ENCODE data around the gene TMEM243.
A peak's percentile ranks its signal among the peaks of the same experiment; 100 is the strongest.

Gene TMEM243

DNA sequence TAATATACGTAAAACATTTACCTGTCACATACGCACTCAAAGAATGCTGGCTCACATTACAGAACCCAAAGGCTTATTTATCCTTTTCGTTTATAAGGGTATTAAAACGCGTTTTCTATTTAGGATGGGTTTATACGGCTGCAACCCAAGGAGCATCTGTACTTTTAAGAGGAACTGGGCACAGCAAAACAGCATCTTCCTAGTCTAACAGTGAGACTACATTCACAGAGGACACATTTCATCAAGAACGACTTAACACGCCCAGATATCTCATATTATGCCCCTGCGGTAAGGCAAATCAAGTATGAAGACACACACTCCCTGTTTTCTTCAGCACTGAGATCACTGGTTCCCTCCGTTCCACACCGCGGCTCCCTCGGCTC lies 67.8 kb downstream of the TMEM243 start:
- Histone ChIP-seq H3K27me3 (ENCODE audit: control insufficient read depth, insufficient read depth, low read length) (no peaks in the 10 kb centered on the region), H3K27ac (peak overlapping the region; percentile 97), H3K9ac (peak overlapping the region; percentile 21), H3K79me2 (peaks cover 14% of the 10 kb centered on the region), H3K36me3 (ENCODE audit: control insufficient read depth, insufficient read depth, low read length) (no peaks in the 10 kb centered on the region), H3K4me2 (ENCODE audit: low read length) (peak overlapping the region; percentile 88), H3K4me3 (ENCODE audit: low read depth, low read length) (peak overlapping the region; percentile 94), H3K4me1 (peaks cover 9% of the 10 kb centered on the region), H2AFZ (peak overlapping the region; percentile 88), H3K9me3 (ENCODE audit: control insufficient read depth, low read length) (no peaks in the 10 kb centered on the region)
- TF ChIP-seq, protein P1, sequence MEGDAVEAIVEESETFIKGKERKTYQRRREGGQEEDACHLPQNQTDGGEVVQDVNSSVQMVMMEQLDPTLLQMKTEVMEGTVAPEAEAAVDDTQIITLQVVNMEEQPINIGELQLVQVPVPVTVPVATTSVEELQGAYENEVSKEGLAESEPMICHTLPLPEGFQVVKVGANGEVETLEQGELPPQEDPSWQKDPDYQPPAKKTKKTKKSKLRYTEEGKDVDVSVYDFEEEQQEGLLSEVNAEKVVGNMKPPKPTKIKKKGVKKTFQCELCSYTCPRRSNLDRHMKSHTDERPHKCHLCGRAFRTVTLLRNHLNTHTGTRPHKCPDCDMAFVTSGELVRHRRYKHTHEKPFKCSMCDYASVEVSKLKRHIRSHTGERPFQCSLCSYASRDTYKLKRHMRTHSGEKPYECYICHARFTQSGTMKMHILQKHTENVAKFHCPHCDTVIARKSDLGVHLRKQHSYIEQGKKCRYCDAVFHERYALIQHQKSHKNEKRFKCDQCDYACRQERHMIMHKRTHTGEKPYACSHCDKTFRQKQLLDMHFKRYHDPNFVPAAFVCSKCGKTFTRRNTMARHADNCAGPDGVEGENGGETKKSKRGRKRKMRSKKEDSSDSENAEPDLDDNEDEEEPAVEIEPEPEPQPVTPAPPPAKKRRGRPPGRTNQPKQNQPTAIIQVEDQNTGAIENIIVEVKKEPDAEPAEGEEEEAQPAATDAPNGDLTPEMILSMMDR (IDR thresholded peaks at IDR 0.05), result no peak

DNA sequence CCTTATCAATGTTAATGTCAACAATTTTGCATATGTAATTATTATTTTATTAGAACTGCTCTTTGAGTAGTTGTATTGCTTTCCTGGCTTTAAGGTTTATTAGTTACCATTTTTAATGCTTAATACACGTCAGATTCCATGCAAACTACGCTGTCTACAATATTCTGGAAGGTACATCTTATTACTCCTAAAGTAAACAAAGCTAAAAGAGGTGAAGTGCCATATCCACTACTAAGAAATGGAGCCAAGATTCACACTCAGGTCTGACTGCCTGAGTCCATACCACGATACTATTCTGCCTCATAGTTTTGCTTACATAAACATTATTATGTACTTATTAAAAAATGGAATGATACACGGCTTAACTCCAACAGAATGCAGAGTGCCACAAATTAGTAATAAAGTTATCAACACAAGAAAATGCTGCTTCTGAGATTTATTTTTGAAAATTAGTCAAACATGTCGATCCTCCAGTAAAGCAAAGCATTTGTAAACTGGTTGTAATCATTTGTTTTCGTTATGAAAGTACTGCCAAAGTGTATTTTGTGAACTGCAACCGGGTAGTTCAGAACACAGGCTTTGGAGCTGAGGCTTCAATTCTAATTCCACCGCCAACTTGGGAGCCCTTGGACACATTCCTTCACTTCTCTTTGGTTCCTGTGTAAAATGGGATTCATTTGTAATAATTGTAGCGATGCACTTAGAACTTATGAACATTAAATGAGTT lies 68.4 kb downstream of the TMEM243 start:
- H3K27me3 ChIP-seq (ENCODE audit: control insufficient read depth, insufficient read depth, low read length), result no peaks in the 10 kb centered on the region
- H3K27ac ChIP-seq, result peak overlapping the region; percentile 97
- TF ChIP-seq, protein P1 (IDR thresholded peaks at IDR 0.05), result no peak
- H2AFZ ChIP-seq, result peak overlapping the region; percentile 88
- H3K4me2 ChIP-seq (ENCODE audit: low read length), result peak overlapping the region; percentile 88
- peak overlapping the region; percentile 21 for H3K9ac ChIP-seq
- H3K4me3 ChIP-seq (ENCODE audit: low read depth, low read length), result peak overlapping the region; percentile 94
- H3K4me1 ChIP-seq, result peaks cover 9% of the 10 kb centered on the region
- no peaks in the 10 kb centered on the region for H3K9me3 ChIP-seq (ENCODE audit: control insufficient read depth, low read length)
- peaks cover 14% of the 10 kb centered on the region for H3K79me2 ChIP-seq
- no peaks in the 10 kb centered on the region for H3K36me3 ChIP-seq (ENCODE audit: control insufficient read depth, insufficient read depth, low read length)

DNA sequence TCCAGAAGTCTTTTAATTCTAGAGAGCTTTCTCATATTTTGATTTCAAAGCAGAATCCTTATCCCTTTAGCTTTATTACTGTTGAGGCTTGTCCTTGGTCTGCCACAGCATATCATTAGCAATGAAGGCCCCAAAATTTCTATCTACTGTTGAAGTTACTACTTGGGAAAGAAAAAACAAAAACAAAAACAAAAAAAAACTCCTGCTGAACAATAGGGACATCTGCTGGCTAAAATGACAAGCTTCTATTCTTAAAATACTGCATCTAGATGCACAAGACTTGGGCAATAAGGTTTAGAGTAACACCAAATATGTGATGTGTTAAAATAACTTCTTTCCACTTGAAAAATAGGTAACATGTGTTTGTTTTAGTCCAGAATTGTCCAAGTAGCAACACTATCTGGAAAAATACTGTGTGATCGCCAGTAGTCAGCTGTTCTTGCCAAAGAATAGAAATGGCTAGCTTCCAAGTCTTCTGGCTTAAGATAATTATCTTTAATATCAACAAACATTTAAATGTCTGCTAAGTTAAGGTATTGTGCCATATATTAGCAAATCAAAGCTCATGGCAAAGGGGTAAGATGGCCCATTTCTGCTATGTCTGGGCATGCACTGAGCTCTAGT lies 71.1 kb downstream of the TMEM243 start:
- Histone ChIP-seq H3K36me3 (ENCODE audit: control insufficient read depth, insufficient read depth, low read length) (no peaks in the 10 kb centered on the region), H3K27ac (no peak overlapping the region), H3K9me3 (ENCODE audit: control insufficient read depth, low read length) (no peaks in the 10 kb centered on the region), H3K27me3 (ENCODE audit: control insufficient read depth, insufficient read depth, low read length) (no peaks in the 10 kb centered on the region), H3K4me1 (peaks cover 5% of the 10 kb centered on the region), H3K79me2 (peaks cover 2% of the 10 kb centered on the region), H3K9ac (no peak overlapping the region), H3K4me2 (ENCODE audit: low read length) (peak overlapping the region; percentile 22), H2AFZ (peak overlapping the region; percentile 43), H3K4me3 (ENCODE audit: low read depth, low read length) (no peak overlapping the region)
- TF ChIP-seq, protein P1 (IDR thresholded peaks at IDR 0.05), result peak; percentile 66

DNA sequence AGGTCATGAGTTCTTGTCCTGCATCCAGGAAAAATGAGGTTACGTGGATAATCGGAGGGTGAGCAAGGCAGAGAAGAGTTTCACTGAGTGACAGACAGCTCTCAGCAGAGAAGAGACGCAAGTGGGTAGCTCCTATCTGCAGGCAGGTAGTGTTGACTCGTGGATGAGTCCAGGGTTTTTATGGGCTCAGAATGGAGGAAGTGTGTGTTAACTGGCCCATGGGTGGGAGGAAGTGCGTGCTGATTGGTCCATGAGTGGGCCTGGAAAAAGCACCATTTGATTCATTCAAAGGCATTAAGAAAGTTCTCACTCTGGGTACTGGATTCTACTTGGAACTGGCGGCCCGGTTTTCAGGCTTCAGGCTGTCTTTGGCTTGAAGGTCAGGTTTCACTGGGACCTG lies 72.0 kb downstream of the TMEM243 start:
- Histone ChIP-seq H3K4me2 (ENCODE audit: low read length) (no peak overlapping the region), H3K4me3 (ENCODE audit: low read depth, low read length) (no peak overlapping the region), H2AFZ (no peak overlapping the region), H3K9me3 (ENCODE audit: control insufficient read depth, low read length) (no peaks in the 10 kb centered on the region), H3K79me2 (no peaks in the 10 kb centered on the region), H3K9ac (no peak overlapping the region), H3K36me3 (ENCODE audit: control insufficient read depth, insufficient read depth, low read length) (no peaks in the 10 kb centered on the region), H3K27ac (no peak overlapping the region), H3K27me3 (ENCODE audit: control insufficient read depth, insufficient read depth, low read length) (no peaks in the 10 kb centered on the region), H3K4me1 (peaks cover 5% of the 10 kb centered on the region)
- TF ChIP-seq, protein P1 (IDR thresholded peaks at IDR 0.05), result no peak

Measured in parathyroid adenoma (tissue), 2 donors.